Measurements from ENCODE around the gene MOB4. TPM values are rescaled to one million over a fixed set of nuclear protein-coding genes. Genes with fewer than 3 reads are reported as not detected.
"Not testable (repeated sequence)": the region's sequence is repeated elsewhere in the genome, so short reads cannot be mapped to it uniquely, and the experiment has no call there.

MOB4 gene
- total RNA-seq, 1 donor from 2014 or later: 23.7 TPM

DNA sequence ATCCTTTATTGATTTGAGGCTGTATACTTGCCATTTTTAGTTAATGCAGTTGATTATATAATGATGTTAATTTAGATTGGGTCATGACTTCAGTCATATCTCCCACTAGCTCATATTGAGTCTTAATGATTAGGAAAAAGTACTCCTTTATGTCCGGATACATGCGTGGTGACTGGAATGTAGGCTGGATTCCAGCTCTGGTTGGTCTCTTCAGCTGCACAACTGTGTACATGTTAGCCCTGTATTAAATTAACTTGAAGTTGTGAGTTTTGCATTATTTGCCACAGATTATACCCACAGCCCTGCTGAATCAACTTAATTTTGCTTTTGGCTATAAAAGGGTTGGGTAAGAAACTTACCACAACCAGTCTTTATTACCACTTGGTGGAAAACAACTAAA is 22.5 kb downstream of the MOB4 start:
- H3K36me3 Mint-ChIP-seq (ENCODE audit: unreplicated experiment): peaks cover 52% of the 10 kb centered on the region
- H3K27me3 Mint-ChIP-seq (ENCODE audit: unreplicated experiment): no peaks in the 10 kb centered on the region
- H3K27ac Mint-ChIP-seq (ENCODE audit: unreplicated experiment): no peak overlapping the region
- H3K9me3 Mint-ChIP-seq (ENCODE audit: unreplicated experiment): no peaks in the 10 kb centered on the region
- no peak for DNase-seq (ENCODE audit: extremely low spot score, unreplicated experiment)
- peaks cover 4% of the 10 kb centered on the region for H3K4me1 Mint-ChIP-seq (ENCODE audit: unreplicated experiment)
- TF ChIP-seq, protein P1, sequence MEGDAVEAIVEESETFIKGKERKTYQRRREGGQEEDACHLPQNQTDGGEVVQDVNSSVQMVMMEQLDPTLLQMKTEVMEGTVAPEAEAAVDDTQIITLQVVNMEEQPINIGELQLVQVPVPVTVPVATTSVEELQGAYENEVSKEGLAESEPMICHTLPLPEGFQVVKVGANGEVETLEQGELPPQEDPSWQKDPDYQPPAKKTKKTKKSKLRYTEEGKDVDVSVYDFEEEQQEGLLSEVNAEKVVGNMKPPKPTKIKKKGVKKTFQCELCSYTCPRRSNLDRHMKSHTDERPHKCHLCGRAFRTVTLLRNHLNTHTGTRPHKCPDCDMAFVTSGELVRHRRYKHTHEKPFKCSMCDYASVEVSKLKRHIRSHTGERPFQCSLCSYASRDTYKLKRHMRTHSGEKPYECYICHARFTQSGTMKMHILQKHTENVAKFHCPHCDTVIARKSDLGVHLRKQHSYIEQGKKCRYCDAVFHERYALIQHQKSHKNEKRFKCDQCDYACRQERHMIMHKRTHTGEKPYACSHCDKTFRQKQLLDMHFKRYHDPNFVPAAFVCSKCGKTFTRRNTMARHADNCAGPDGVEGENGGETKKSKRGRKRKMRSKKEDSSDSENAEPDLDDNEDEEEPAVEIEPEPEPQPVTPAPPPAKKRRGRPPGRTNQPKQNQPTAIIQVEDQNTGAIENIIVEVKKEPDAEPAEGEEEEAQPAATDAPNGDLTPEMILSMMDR (IDR thresholded peaks at IDR 0.05): no peak
- no peak overlapping the region for H3K4me3 Mint-ChIP-seq (ENCODE audit: unreplicated experiment)

DNA sequence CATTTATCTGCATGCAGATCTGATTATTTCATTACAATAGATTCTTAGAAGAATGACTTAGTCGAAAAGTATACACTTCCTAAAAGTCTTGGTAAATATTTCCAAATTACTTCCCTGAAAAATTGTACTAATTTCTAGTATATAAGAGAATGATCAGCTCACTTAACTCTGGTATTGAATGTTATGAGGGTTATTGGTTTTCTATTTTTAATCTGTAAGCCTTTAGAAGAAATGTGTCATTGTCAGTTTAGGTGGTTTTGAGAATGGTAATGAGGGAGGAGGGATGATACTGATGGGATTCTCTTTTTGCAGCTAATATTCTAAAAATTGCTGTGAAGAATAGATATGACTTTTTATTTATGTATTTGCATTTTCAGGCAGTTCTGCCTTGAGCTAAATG is 23.9 kb downstream of the MOB4 start:
- no peaks in the 10 kb centered on the region for H3K27me3 Mint-ChIP-seq (ENCODE audit: unreplicated experiment)
- peaks cover 2% of the 10 kb centered on the region for H3K4me1 Mint-ChIP-seq (ENCODE audit: unreplicated experiment)
- H3K36me3 Mint-ChIP-seq (ENCODE audit: unreplicated experiment): peaks cover 49% of the 10 kb centered on the region
- TF ChIP-seq, protein P1 (IDR thresholded peaks at IDR 0.05): no peak
- no peak overlapping the region for H3K27ac Mint-ChIP-seq (ENCODE audit: unreplicated experiment)
- no peak for DNase-seq (ENCODE audit: extremely low spot score, unreplicated experiment)
- H3K4me3 Mint-ChIP-seq (ENCODE audit: unreplicated experiment): no peak overlapping the region
- H3K9me3 Mint-ChIP-seq (ENCODE audit: unreplicated experiment): no peaks in the 10 kb centered on the region

DNA sequence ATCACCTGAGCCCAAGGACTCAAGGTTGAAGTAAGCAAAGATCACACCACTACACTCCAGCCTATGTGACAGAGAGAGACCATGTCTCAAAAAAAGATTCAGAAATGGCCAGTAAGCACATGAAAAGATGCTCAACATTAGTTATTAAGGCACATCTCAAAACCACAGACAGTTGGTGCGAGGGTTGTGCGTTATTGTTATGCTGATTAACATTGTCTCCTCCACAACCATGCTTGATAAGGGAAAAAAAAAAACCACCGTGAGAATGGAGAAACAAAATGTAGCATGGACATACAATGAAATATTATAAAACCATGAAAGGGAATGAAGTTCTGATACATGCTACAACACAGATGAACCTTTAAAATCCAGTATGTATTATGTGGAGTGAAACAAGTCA is 27.3 kb downstream of the MOB4 start:
- Mint-ChIP-seq H3K36me3 (ENCODE audit: unreplicated experiment) (peaks cover 42% of the 10 kb centered on the region), H3K9me3 (ENCODE audit: unreplicated experiment) (no peaks in the 10 kb centered on the region), H3K27ac (ENCODE audit: unreplicated experiment) (no peak overlapping the region), H3K27me3 (ENCODE audit: unreplicated experiment) (no peaks in the 10 kb centered on the region), H3K4me1 (ENCODE audit: unreplicated experiment) (no peaks in the 10 kb centered on the region), H3K4me3 (ENCODE audit: unreplicated experiment) (no peak overlapping the region)
- TF ChIP-seq, protein P1 (IDR thresholded peaks at IDR 0.05): no peak
- DNase-seq (ENCODE audit: extremely low spot score, unreplicated experiment): no peak

- TF ChIP-seq, protein P1 (IDR thresholded peaks at IDR 0.05): no peak
- H3K36me3 Mint-ChIP-seq (ENCODE audit: unreplicated experiment): peaks cover 34% of the 10 kb centered on the region
- H3K9me3 Mint-ChIP-seq (ENCODE audit: unreplicated experiment): no peaks in the 10 kb centered on the region
Observed at GRCh38 chr2:197547163-197547900, 31.5 kb downstream of the MOB4 start.

DNA sequence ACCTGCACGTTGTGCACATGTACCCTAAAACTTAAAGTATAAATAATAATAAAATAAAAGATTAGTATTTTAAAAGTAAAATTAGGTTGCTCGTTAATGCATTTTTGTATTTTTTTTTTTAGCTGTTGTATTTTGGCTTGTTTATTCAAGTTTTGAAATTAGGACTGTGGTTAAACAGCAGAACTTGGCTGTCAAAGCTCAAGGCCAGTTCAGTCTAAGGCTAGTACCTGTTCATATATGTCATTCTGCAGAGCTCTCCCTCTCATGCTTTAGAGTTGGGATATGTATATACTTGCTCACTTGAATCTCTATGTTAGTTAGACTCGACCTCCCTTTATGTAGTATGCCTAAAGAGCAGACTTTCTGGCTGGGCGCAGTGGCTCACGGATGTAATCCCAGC is 32.7 kb downstream of the MOB4 start:
- Mint-ChIP-seq H3K4me3 (ENCODE audit: unreplicated experiment) (no peak overlapping the region), H3K9me3 (ENCODE audit: unreplicated experiment) (no peaks in the 10 kb centered on the region), H3K27ac (ENCODE audit: unreplicated experiment) (no peak overlapping the region), H3K4me1 (ENCODE audit: unreplicated experiment) (no peaks in the 10 kb centered on the region), H3K27me3 (ENCODE audit: unreplicated experiment) (no peaks in the 10 kb centered on the region), H3K36me3 (ENCODE audit: unreplicated experiment) (peaks cover 35% of the 10 kb centered on the region)
- DNase-seq (ENCODE audit: extremely low spot score, unreplicated experiment): no peak
- TF ChIP-seq, protein P1 (IDR thresholded peaks at IDR 0.05): no peak

More at GRCh38 chr2:197547163-197547900, 31.5 kb downstream of the MOB4 start:
- Mint-ChIP-seq H3K27ac (ENCODE audit: unreplicated experiment) (peak overlapping the region; percentile 40), H3K4me3 (ENCODE audit: unreplicated experiment) (no peak overlapping the region), H3K4me1 (ENCODE audit: unreplicated experiment) (no peaks in the 10 kb centered on the region), H3K27me3 (ENCODE audit: unreplicated experiment) (no peaks in the 10 kb centered on the region)
- no peak for DNase-seq (ENCODE audit: extremely low spot score, unreplicated experiment)

- H3K27ac Mint-ChIP-seq (ENCODE audit: unreplicated experiment); H3K4me1 Mint-ChIP-seq (ENCODE audit: unreplicated experiment); H3K9me3 Mint-ChIP-seq (ENCODE audit: unreplicated experiment); H3K4me3 Mint-ChIP-seq (ENCODE audit: unreplicated experiment); DNase-seq (ENCODE audit: extremely low spot score, unreplicated experiment); H3K27me3 Mint-ChIP-seq (ENCODE audit: unreplicated experiment): not testable (repeated sequence)
- H3K36me3 Mint-ChIP-seq (ENCODE audit: unreplicated experiment): peaks cover 33% of the 10 kb centered on the region
Observed at GRCh38 chr2:197551260-197551659, 35.4 kb downstream of the MOB4 start.
